ENCODE measurements around the gene IL1A. TPM values are rescaled to one million over a fixed set of nuclear protein-coding genes. Genes with fewer than 3 reads are reported as not detected.

IL1A gene
- total and polyA plus RNA-seq, 10 donors, result 0.21 to 1.6 (median 0.69) TPM; not detected in 2

GRCh38 chr2:112831946-112832840 lies 47.9 kb upstream of the IL1A start:
- peaks cover 12 to 60% (median 34%) of the 10 kb centered on the region in 6 donors for H3K4me1 ChIP-seq
- H3K27ac ChIP-seq, result peak overlapping the region in 2 of 8 donors; percentile 21 to 26
- H3K36me3 ChIP-seq, result peaks cover 0 to 42% (median 0%) of the 10 kb centered on the region in 6 donors
- TF ChIP-seq POLR2AphosphoS5 (IDR thresholded peaks at IDR 0.05) (no peak), POLR2A (IDR thresholded peaks at IDR 0.05) (no peak)
- TF ChIP-seq, protein P1, sequence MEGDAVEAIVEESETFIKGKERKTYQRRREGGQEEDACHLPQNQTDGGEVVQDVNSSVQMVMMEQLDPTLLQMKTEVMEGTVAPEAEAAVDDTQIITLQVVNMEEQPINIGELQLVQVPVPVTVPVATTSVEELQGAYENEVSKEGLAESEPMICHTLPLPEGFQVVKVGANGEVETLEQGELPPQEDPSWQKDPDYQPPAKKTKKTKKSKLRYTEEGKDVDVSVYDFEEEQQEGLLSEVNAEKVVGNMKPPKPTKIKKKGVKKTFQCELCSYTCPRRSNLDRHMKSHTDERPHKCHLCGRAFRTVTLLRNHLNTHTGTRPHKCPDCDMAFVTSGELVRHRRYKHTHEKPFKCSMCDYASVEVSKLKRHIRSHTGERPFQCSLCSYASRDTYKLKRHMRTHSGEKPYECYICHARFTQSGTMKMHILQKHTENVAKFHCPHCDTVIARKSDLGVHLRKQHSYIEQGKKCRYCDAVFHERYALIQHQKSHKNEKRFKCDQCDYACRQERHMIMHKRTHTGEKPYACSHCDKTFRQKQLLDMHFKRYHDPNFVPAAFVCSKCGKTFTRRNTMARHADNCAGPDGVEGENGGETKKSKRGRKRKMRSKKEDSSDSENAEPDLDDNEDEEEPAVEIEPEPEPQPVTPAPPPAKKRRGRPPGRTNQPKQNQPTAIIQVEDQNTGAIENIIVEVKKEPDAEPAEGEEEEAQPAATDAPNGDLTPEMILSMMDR (IDR thresholded peaks at IDR 0.05 in 8 of 11, conservative IDR thresholded peaks at IDR 0.05 in 3 of 11), result no peak
- H3K4me3 ChIP-seq, result no peak overlapping the region
- intact Hi-C loops (cut with DNase I; ENCODE audit: low total_unique reads), result no loop called here
- 43 to 54% (median 45%) methylated on average over 15 of the region's 15 CpGs for WGBS, 5 donors
- no peaks in the 10 kb centered on the region for H3K9me3 ChIP-seq
- DNase-seq, result no peak
- H3K27me3 ChIP-seq (replicated peaks in 1 of 7), result no peaks in the 10 kb centered on the region

GRCh38 chr2:112831513-112831845 lies 47.2 kb upstream of the IL1A start:
- H3K4me1 ChIP-seq, result peaks cover 9 to 53% (median 27%) of the 10 kb centered on the region in 6 donors
- TF ChIP-seq POLR2A (IDR thresholded peaks at IDR 0.05) (no peak), POLR2AphosphoS5 (IDR thresholded peaks at IDR 0.05) (peak in 1 of 3 donors; percentile 43)

GRCh38 chr2:112830682-112831512 lies 46.6 kb upstream of the IL1A start:
- intact Hi-C loops (cut with DNase I; ENCODE audit: low total_unique reads), result no loop called here
- no peak for TF ChIP-seq POLR2A (IDR thresholded peaks at IDR 0.05)
- TF ChIP-seq POLR2AphosphoS5 (IDR thresholded peaks at IDR 0.05), result no peak
- TF ChIP-seq, protein P1 (IDR thresholded peaks at IDR 0.05 in 8 of 11, conservative IDR thresholded peaks at IDR 0.05 in 3 of 11), result no peak
- Histone ChIP-seq H3K27me3 (replicated peaks in 1 of 7) (no peaks in the 10 kb centered on the region), H3K27ac (no peak overlapping the region), H3K36me3 (peaks cover 0 to 42% (median 0%) of the 10 kb centered on the region in 6 donors), H3K4me1 (peaks cover 9 to 47% (median 21%) of the 10 kb centered on the region in 6 donors), H3K4me3 (no peak overlapping the region), H3K9me3 (no peaks in the 10 kb centered on the region)
- no peak for DNase-seq
- WGBS, 5 donors, result 63 to 78% (median 72%) methylated on average over 5 of the region's 5 CpGs

More at GRCh38 chr2:112831513-112831845, 47.2 kb upstream of the IL1A start:
- no peak for DNase-seq
- Histone ChIP-seq H3K4me3 (no peak overlapping the region), H3K9me3 (no peaks in the 10 kb centered on the region), H3K36me3 (peaks cover 0 to 42% (median 0%) of the 10 kb centered on the region in 6 donors), H3K27ac (peak overlapping the region in 2 of 8 donors; percentile 21 to 26), H3K27me3 (replicated peaks in 1 of 7) (no peaks in the 10 kb centered on the region)
- intact Hi-C loops (cut with DNase I; ENCODE audit: low total_unique reads), result no loop called here
- 11 to 42% (median 15%) methylated on average over 2 of the region's 2 CpGs for WGBS, 5 donors

- TF ChIP-seq POLR2A (IDR thresholded peaks at IDR 0.05) (no peak), POLR2AphosphoS5 (IDR thresholded peaks at IDR 0.05) (no peak)
- TF ChIP-seq, protein P1 (IDR thresholded peaks at IDR 0.05 in 8 of 11, conservative IDR thresholded peaks at IDR 0.05 in 3 of 11), result no peak
- Histone ChIP-seq H3K27me3 (replicated peaks in 1 of 7) (no peaks in the 10 kb centered on the region), H3K27ac (no peak overlapping the region), H3K9me3 (no peaks in the 10 kb centered on the region), H3K36me3 (peaks cover 0 to 42% (median 0%) of the 10 kb centered on the region in 6 donors), H3K4me1 (peaks cover 9 to 40% (median 17%) of the 10 kb centered on the region in 6 donors), H3K4me3 (no peak overlapping the region)
- no peak for DNase-seq
- WGBS, 5 donors, result 91 to 96% (median 93%) methylated on average over 10 of the region's 10 CpGs
- intact Hi-C loops (cut with DNase I; ENCODE audit: low total_unique reads), result no loop called here
These were observed 45.8 kb upstream of the IL1A start for GRCh38 chr2:112829961-112830681.
